Hepatocyte (in vitro differentiated cells): ENCODE data around the gene KRT71. TPM values are rescaled to one million over a fixed set of nuclear protein-coding genes. Genes with fewer than 3 reads are reported as not detected.

Experiments used
- DNase-seq: peaks from one replicate; pipeline ENCODE4 v3.0.0-alpha.2; 2016; ENCODE audit warnings: low spot score
- H2AFZ ChIP-seq: fragments of 200-600 bp; sonication (generic); 2 replicates; pipeline ENCODE4 v1.6.0; 2016; ENCODE audit warnings: antibody characterized with exemption, mild to moderate bottlenecking
- H3K27ac ChIP-seq: fragments of 200-600 bp; sonication (generic); 2 replicates; pipeline ENCODE4 v1.5.1; 2016; ENCODE audit warnings: mild to moderate bottlenecking
- H3K27me3 ChIP-seq: fragments of 200-600 bp; sonication (generic); 2 replicates; pipeline ENCODE4 v1.6.1; 2016
- H3K36me3 ChIP-seq: fragments of 200-600 bp; sonication (generic); replicated peaks from 2 replicates; pipeline ENCODE4 v1.5.1; 2016; ENCODE audit warnings: low read depth; ENCODE audit not compliant: insufficient read depth
- H3K4me1 ChIP-seq: fragments of 200-600 bp; sonication (generic); 2 replicates; pipeline ENCODE4 v1.5.1; 2016; ENCODE audit warnings: mild to moderate bottlenecking, moderate library complexity; ENCODE audit not compliant: insufficient read depth
- H3K4me2 ChIP-seq: fragments of 200-600 bp; sonication (generic); 2 replicates; pipeline ENCODE4 v1.6.0; 2016
- H3K4me3 ChIP-seq: fragments of 200-600 bp; sonication (generic); 2 replicates; pipeline ENCODE4 v1.5.1; 2016; ENCODE audit warnings: mild to moderate bottlenecking
- H3K79me2 ChIP-seq: fragments of 200-600 bp; sonication (generic); 2 replicates; pipeline ENCODE4 v1.6.0; 2017; ENCODE audit warnings: mild to moderate bottlenecking
- H3K9me2 ChIP-seq: fragments of 200-600 bp; sonication (generic); replicated peaks from 2 replicates; pipeline ENCODE4 v1.6.0; 2017; ENCODE audit warnings: mild to moderate bottlenecking; ENCODE audit not compliant: insufficient read depth
- H3K9me3 ChIP-seq: fragments of 200-600 bp; sonication (generic); 2 replicates; pipeline ENCODE4 v1.5.1; 2016; ENCODE audit warnings: low read depth, mild to moderate bottlenecking
- H4K20me1 ChIP-seq: fragments of 200-600 bp; sonication (generic); 2 replicates; pipeline ENCODE4 v1.6.0; 2016; ENCODE audit warnings: mild to moderate bottlenecking; ENCODE audit not compliant: insufficient read depth, poor library complexity, severe bottlenecking
- CTCF ChIP-seq: fragments of 200-600 bp; sonication (generic); IDR thresholded peaks from 2 replicates; pipeline ENCODE4 v1.5.1; 2016; ENCODE audit warnings: antibody characterized with exemption, mild to moderate bottlenecking; ENCODE audit not compliant: poor library complexity
- EZH2 ChIP-seq: fragments of 200-600 bp; sonication (generic); IDR thresholded peaks from 2 replicates; pipeline ENCODE4 v1.6.1; 2016; ENCODE audit warnings: antibody characterized with exemption, mild to moderate bottlenecking, borderline replicate concordance
- EZH2phosphoT487 ChIP-seq: fragments of 200-600 bp; sonication (generic); IDR thresholded peaks from one replicate; pipeline ENCODE4 v1.6.1; 2018; ENCODE audit warnings: antibody characterized with exemption, mild to moderate bottlenecking, low read depth, moderate library complexity; ENCODE audit not compliant: unreplicated experiment, severe bottlenecking
- WGBS: methylation state at CpG from one replicate; pipeline ENCODE4 v1.1.6; 2016; ENCODE audit warnings: low lambda C conversion rate; ENCODE audit errors: missing lambda C conversion rate; 5-methylcytosine and 5-hydroxymethylcytosine counted together
- polyA plus RNA-seq: library from polyadenylated mRNA; unstranded; fragments of >200 nt; fragmentation: Nextera tagmentation; extraction: Ambion mirVana; gene quantifications from 2 replicates; pipeline ENCODE4 v1.2.1, GENCODE V29; 2016
- total RNA-seq: library from RNA; depleted of rRNA; stranded (reverse); fragments of >200 nt; gene quantifications from 2 replicates; pipeline ENCODE4 v1.2.3, GENCODE V29; 2014

The KRT71 gene
- total and polyA plus RNA-seq, 2 experiments from 2014 or later = not detected

- H4K20me1 ChIP-seq = no peaks in the 10 kb centered on the region
- H3K36me3 ChIP-seq = no peaks in the 10 kb centered on the region
- no peaks in the 10 kb centered on the region for H3K79me2 ChIP-seq
- no peaks in the 10 kb centered on the region for H3K9me3 ChIP-seq
- H3K4me3 ChIP-seq = no peak overlapping the region
- H3K27ac ChIP-seq = no peak overlapping the region
- no peak for DNase-seq
- no peaks in the 10 kb centered on the region for H3K9me2 ChIP-seq
- H3K4me2 ChIP-seq = no peak overlapping the region
- no peak overlapping the region for H2AFZ ChIP-seq
- TF ChIP-seq EZH2phosphoT487 = no peak
- TF ChIP-seq EZH2 = no peak
- TF ChIP-seq CTCF = no peak
- H3K4me1 ChIP-seq = no peaks in the 10 kb centered on the region
- no peaks in the 10 kb centered on the region for H3K27me3 ChIP-seq
- WGBS = 92% methylated on average over 8 of the region's 8 CpGs
Observed at GRCh38 chr12:52577316-52577715, 24.4 kb upstream of the KRT71 start.

- WGBS = 88% methylated on average over 3 of the region's 3 CpGs
- Histone ChIP-seq H3K27me3 (no peaks in the 10 kb centered on the region), H3K9me3 (no peaks in the 10 kb centered on the region), H3K4me3 (no peak overlapping the region), H2AFZ (no peak overlapping the region), H3K27ac (no peak overlapping the region), H3K36me3 (no peaks in the 10 kb centered on the region), H3K9me2 (no peaks in the 10 kb centered on the region), H3K4me1 (no peaks in the 10 kb centered on the region), H3K79me2 (no peaks in the 10 kb centered on the region), H3K4me2 (no peak overlapping the region), H4K20me1 (no peaks in the 10 kb centered on the region)
- no peak for DNase-seq
- no peak for TF ChIP-seq EZH2phosphoT487
- TF ChIP-seq EZH2 = no peak
- TF ChIP-seq CTCF = no peak
Observed at GRCh38 chr12:52575948-52576347, 23.0 kb upstream of the KRT71 start.

- TF ChIP-seq CTCF (no peak), EZH2phosphoT487 (no peak), EZH2 (no peak)
- no peaks in the 10 kb centered on the region for H4K20me1 ChIP-seq
- H3K27ac ChIP-seq = no peak overlapping the region
- no peak overlapping the region for H3K4me2 ChIP-seq
- H3K9me2 ChIP-seq = no peaks in the 10 kb centered on the region
- H3K4me1 ChIP-seq = no peaks in the 10 kb centered on the region
- H3K4me3 ChIP-seq = no peak overlapping the region
- 91% methylated on average over 9 of the region's 9 CpGs for WGBS
- DNase-seq = no peak
- H3K9me3 ChIP-seq = no peaks in the 10 kb centered on the region
- H3K36me3 ChIP-seq = no peaks in the 10 kb centered on the region
- peaks cover under 1% of the 10 kb centered on the region for H3K27me3 ChIP-seq
- no peak overlapping the region for H2AFZ ChIP-seq
- no peaks in the 10 kb centered on the region for H3K79me2 ChIP-seq
Observed at GRCh38 chr12:52575256-52575655, 22.3 kb upstream of the KRT71 start.

- Histone ChIP-seq H4K20me1 (no peaks in the 10 kb centered on the region), H3K9me3 (no peaks in the 10 kb centered on the region), H3K27me3 (peaks cover 2% of the 10 kb centered on the region), H3K4me3 (no peak within 1 kb of the TSS), H3K79me2 (no peaks in the 10 kb centered on the region), H3K27ac (no peak within 1 kb of the TSS), H3K36me3 (no peaks in the 10 kb centered on the region), H2AFZ (no peak within 1 kb of the TSS), H3K4me2 (no peak within 1 kb of the TSS), H3K9me2 (no peaks in the 10 kb centered on the region), H3K4me1 (no peaks in the 10 kb centered on the region)
- no peak for TF ChIP-seq EZH2phosphoT487
- TF ChIP-seq CTCF = no peak
- TF ChIP-seq EZH2 = no peak
- DNase-seq = no peak
- 90% methylated on average over 3 of the region's 3 CpGs for WGBS
Observed at GRCh38 chr12:52573743-52574142, 20.8 kb upstream of the KRT71 start, which contains the start of gene KRT74. TSS of gene KRT74 (minus strand) at chr12:52573843. CDS start at chr12:52573777, 66 bp downstream.
